Peyer's patch (tissue), 4 donors: ENCODE results near the gene TMEM238.

ENCODE experiments used
- CTCF ChIP-seq, 6 experiments: fragments of 450-650 bp in 4 of 6; fragments of 200-600 bp in 2 of 6; sonication (generic) in 1 of 6; IDR thresholded peaks; one replicate each; pipeline ENCODE4 v1.5.1; 2017 to 2019; ENCODE audit warnings: antibody characterized with exemption in 6 of 6, mild to moderate bottlenecking in 3 of 6, moderate library complexity in 1 of 6
- POLR2A ChIP-seq, 2 donors: fragments of 450-650 bp; IDR thresholded peaks; one replicate each; pipeline ENCODE4 v1.5.1; 2017; ENCODE audit warnings: antibody characterized with exemption in 2 of 2, mild to moderate bottlenecking in 2 of 2, moderate library complexity in 2 of 2

- TF ChIP-seq CTCF (IDR thresholded peaks at IDR 0.05) (no peak), POLR2A (IDR thresholded peaks at IDR 0.05) (no peak)
These were observed 35.6 kb downstream of the TMEM238 start for GRCh38 chr19:55348317-55349034.
